Endothelial cell of umbilical vein (primary cell): Measurements from ENCODE around the gene SCN1B. TPM values are rescaled to one million over a fixed set of nuclear protein-coding genes. Genes with fewer than 3 reads are reported as not detected.

Experiments used
- BruUV-seq: library from RNA; stranded (reverse); fragments of 400-500 nt; replicated peaks from 2 replicates; lab custom pipeline; 2021; lab: Mats Ljungman, UMichigan
- CTCF ChIA-PET: fragments of 300-600, 350-600 bp; sonication (Branson Sonifier 250); formaldehyde crosslinking; loops from one replicate; lab custom pipeline; 2021; ENCODE audit warnings: antibody characterized with exemption, inconsistent platforms; lab: Charles Lee
- POLR2A ChIA-PET: fragments of 300-600, 350-600 bp; sonication (Branson Sonifier 250); formaldehyde crosslinking; loops from one replicate; lab custom pipeline; 2021; ENCODE audit warnings: antibody characterized with exemption, inconsistent platforms; lab: Charles Lee
- DNase-seq: peaks from one replicate; pipeline ENCODE4 v3.0.0-alpha.2; 2011; ENCODE audit warnings: low read depth, low spot score
- FAIRE-seq: peaks from 2 replicates; lab custom pipeline; 2011; peaks lifted over from hg19 to GRCh38; lab: Jason Lieb, UNC
- H2AFZ ChIP-seq: 2 replicates; pipeline ENCODE4 v1.6.0; 2012; ENCODE audit warnings: low read depth, low read length, control low read depth, inconsistent platforms
- H3K27ac ChIP-seq: 2 replicates; pipeline ENCODE4 v1.5.1; 2011; ENCODE audit warnings: low read depth, mild to moderate bottlenecking, control low read depth, low read length, moderate library complexity; ENCODE audit not compliant: insufficient read depth
- H3K27me3 ChIP-seq, 2 experiments: 2 replicates each; pipeline versions ENCODE4 v1.6.0 to v1.6.1; 2011; ENCODE audit warnings: low read length in 2 of 2, mixed read lengths in 1 of 2; ENCODE audit not compliant: control insufficient read depth in 2 of 2, insufficient read depth in 2 of 2
- H3K36me3 ChIP-seq, 2 experiments: 2 replicates in 1 of 2; 3 replicates in 1 of 2; pipeline ENCODE4 v1.5.1; 2011; ENCODE audit warnings: low read length in 2 of 2, mild to moderate bottlenecking in 1 of 2, moderate library complexity in 1 of 2; ENCODE audit not compliant: control insufficient read depth in 2 of 2, insufficient read depth in 2 of 2; ENCODE audit errors: extremely low read depth in 1 of 2
- H3K4me1 ChIP-seq: 3 replicates; pipeline ENCODE4 v1.5.1; 2011; ENCODE audit warnings: mild to moderate bottlenecking, low read length; ENCODE audit not compliant: control insufficient read depth, insufficient read depth; ENCODE audit errors: extremely low read depth
- H3K4me2 ChIP-seq: 2 replicates; pipeline ENCODE4 v1.6.1; 2011; ENCODE audit warnings: low read length, control low read depth, mixed read lengths; ENCODE audit not compliant: insufficient read depth
- H3K4me3 ChIP-seq, 3 experiments: fragments of 200-600 bp in 1 of 3; sonication (generic), shearing (Covaris generic) in 1 of 3; replicated peaks in 1 of 3; 2 replicates each; pipeline ENCODE4 v1.5.1; 2011 to 2016; ENCODE audit warnings: control low read depth in 3 of 3, low read length in 3 of 3, mild to moderate bottlenecking in 2 of 3, inconsistent platforms in 1 of 3, low read depth in 1 of 3, moderate library complexity in 1 of 3; ENCODE audit not compliant: insufficient read depth in 1 of 3
- H3K79me2 ChIP-seq: 2 replicates; pipeline ENCODE4 v1.6.0; 2012; ENCODE audit warnings: low read length, inconsistent platforms; ENCODE audit not compliant: control insufficient read depth, insufficient read depth
- H3K9ac ChIP-seq: replicated peaks from 2 replicates; pipeline ENCODE3; 2011; ENCODE audit warnings: low read length, control low read depth; ENCODE audit not compliant: insufficient read depth; ENCODE audit errors: extremely low read depth
- H3K9me1 ChIP-seq: replicated peaks from 3 replicates; pipeline ENCODE4 v1.6.0; 2011; ENCODE audit warnings: mild to moderate bottlenecking, low read length; ENCODE audit not compliant: control insufficient read depth, insufficient read depth; ENCODE audit errors: extremely low read depth
- H3K9me3 ChIP-seq: replicated peaks from 2 replicates; pipeline ENCODE4 v1.5.1; 2012; ENCODE audit warnings: low read length, inconsistent platforms; ENCODE audit not compliant: control insufficient read depth, insufficient read depth
- H4K20me1 ChIP-seq: replicated peaks from 2 replicates; pipeline ENCODE3; 2011; ENCODE audit warnings: mild to moderate bottlenecking, low read length; ENCODE audit not compliant: control insufficient read depth, insufficient read depth; ENCODE audit errors: extremely low read depth
- CTCF ChIP-seq, 2 donors: IDR thresholded peaks; 1 replicate in 1 of 2; 2 replicates in 1 of 2; pipeline ENCODE4 v1.5.1; 2011; ENCODE audit warnings: low read length in 2 of 2, mild to moderate bottlenecking in 2 of 2, moderate library complexity in 2 of 2, control low read depth in 1 of 2, inconsistent platforms in 1 of 2, low read depth in 1 of 2; ENCODE audit not compliant: insufficient read depth in 1 of 2; ENCODE audit errors: extremely low read depth in 1 of 2
- EZH2 ChIP-seq: IDR thresholded peaks from 2 replicates; pipeline ENCODE4 v1.6.1; 2012; ENCODE audit warnings: borderline replicate concordance, low read depth, mild to moderate bottlenecking, moderate library complexity, low read length, inconsistent platforms; ENCODE audit not compliant: severe bottlenecking
- FOS ChIP-seq: IDR thresholded peaks from 2 replicates; pipeline ENCODE4 v1.6.1; 2011; ENCODE audit warnings: mild to moderate bottlenecking, low read length, moderate library complexity, borderline replicate concordance; ENCODE audit not compliant: insufficient read depth
- GATA2 ChIP-seq: IDR thresholded peaks from 2 replicates; pipeline ENCODE4 v1.7.0; 2011; ENCODE audit warnings: low read depth, mild to moderate bottlenecking, moderate library complexity, mixed read lengths, low read length; ENCODE audit not compliant: insufficient read length, insufficient read depth
- JUN ChIP-seq: IDR thresholded peaks from 2 replicates; pipeline ENCODE4 v1.6.1; 2011; ENCODE audit warnings: borderline replicate concordance, low read depth; ENCODE audit not compliant: insufficient read length, insufficient read depth
- MAX ChIP-seq: IDR thresholded peaks from 2 replicates; pipeline ENCODE4 v1.6.1; 2011; ENCODE audit not compliant: insufficient read depth, insufficient read length
- MYC ChIP-seq: IDR thresholded peaks from one replicate; pipeline ENCODE4 v1.6.1; 2011; ENCODE audit warnings: mild to moderate bottlenecking, low read depth, low read length
- POLR2A ChIP-seq: IDR thresholded peaks from 2 replicates; pipeline ENCODE4 v1.6.1; 2012; ENCODE audit warnings: low read depth, mild to moderate bottlenecking, control low read depth, low read length
- POLR2AphosphoS5 ChIP-seq: IDR thresholded peaks from 2 replicates; pipeline ENCODE4 v1.6.1; 2012; ENCODE audit warnings: low read depth, mild to moderate bottlenecking, control low read depth, low read length, moderate library complexity; ENCODE audit not compliant: insufficient read depth
- dilution Hi-C: fragments of 300-500 bp; cut with MboI; formaldehyde crosslinking; loops from one replicate; pipeline ENCODE4 v1.15.0; 2019; ENCODE audit warnings: low sequenced_read_pairs; ENCODE audit not compliant: extremely low pct_ligation_motif_present
- intact Hi-C: fragments of 100-400 bp; cut with micrococcal nuclease; formaldehyde crosslinking; loops from one replicate; pipeline ENCODE4 v1.10.0; 2022
- polyA plus RNA-seq, 4 experiments: library from polyadenylated mRNA; depleted of rRNA in 3 of 4; stranded (reverse) in 3 of 4; unstranded in 1 of 4; fragments of >200 nt; gene quantifications; 2 replicates each; pipeline versions ENCODE4 v1.2.1 to v1.2.3, GENCODE V29; 2011 to 2012; ENCODE audit warnings: missing spikeins in 1 of 4
- total RNA-seq: library from RNA; stranded (reverse); gene quantifications from 2 replicates; pipeline ENCODE4 v1.2.3, GENCODE V29; 2021

SCN1B gene
- total and polyA plus RNA-seq, 2 donors (not counting 3 experiments of a cell fraction or from before 2014, with no cell fraction given): 11.2 to 14.2 TPM

- ChIA-PET POLR2A (no interaction called here), CTCF (interaction anchor here (9.9 kb wide), 1 partner anchor 41 kb away, joined by 129 read pairs; no protein-coding TSS in a partner anchor)
- no peak overlapping the region for H3K4me2 ChIP-seq
- H3K27me3 ChIP-seq: no peaks in the 10 kb centered on the region
- no peaks in the 10 kb centered on the region for H3K9me1 ChIP-seq
- no peak for DNase-seq
- H3K27ac ChIP-seq: no peak overlapping the region
- intact Hi-C loops: no loop called here
- H3K4me3 ChIP-seq: no peak overlapping the region
- TF ChIP-seq POLR2A: no peak
- TF ChIP-seq FOS: no peak
- no peak for TF ChIP-seq POLR2AphosphoS5
- no peak for TF ChIP-seq EZH2
- TF ChIP-seq GATA2: no peak
- no peak for TF ChIP-seq JUN
- no peak for TF ChIP-seq MAX
- no peak for TF ChIP-seq CTCF (IDR thresholded peaks at IDR 0.05; ENCODE audit: extremely low read depth in 1 of 2, insufficient read depth in 1 of 2, low read depth in 1 of 2, low read length in 2 of 2)
- TF ChIP-seq MYC: no peak
- no peak for FAIRE-seq
- H2AFZ ChIP-seq: no peak overlapping the region
- H3K9me3 ChIP-seq: no peaks in the 10 kb centered on the region
- no TSS peak for BruUV-seq
- no peak overlapping the region for H3K9ac ChIP-seq
- dilution Hi-C loops: no loop called here
- H3K36me3 ChIP-seq: peaks cover 13 to 60% of the 10 kb centered on the region in 2 experiments
- H3K4me1 ChIP-seq: no peaks in the 10 kb centered on the region
- H3K79me2 ChIP-seq: no peaks in the 10 kb centered on the region
- H4K20me1 ChIP-seq: no peaks in the 10 kb centered on the region
Observed at GRCh38 chr19:35015270-35015953, 14.9 kb upstream of the SCN1B start.
